Erythroblast (primary cell): ENCODE results near the gene ZNF90.
"Not testable (repeated sequence)": the region's sequence is repeated elsewhere in the genome, so short reads cannot be mapped to it uniquely, and the experiment has no call there.

Source experiments
- DNase-seq, 2 experiments: peaks; one replicate each; lab custom pipeline; 2025; lab: John Stamatoyannopoulos, UW
- GATA1 ChIP-seq: IDR thresholded peaks from 2 replicates; pipeline ENCODE4 v1.6.1; 2011; ENCODE audit warnings: low read depth, mild to moderate bottlenecking, control low read depth, low read length, moderate library complexity
- POLR2A ChIP-seq: IDR thresholded peaks from 2 replicates; pipeline ENCODE4 v1.6.1; 2011; ENCODE audit warnings: mild to moderate bottlenecking, low read length

ZNF90 gene

DNA sequence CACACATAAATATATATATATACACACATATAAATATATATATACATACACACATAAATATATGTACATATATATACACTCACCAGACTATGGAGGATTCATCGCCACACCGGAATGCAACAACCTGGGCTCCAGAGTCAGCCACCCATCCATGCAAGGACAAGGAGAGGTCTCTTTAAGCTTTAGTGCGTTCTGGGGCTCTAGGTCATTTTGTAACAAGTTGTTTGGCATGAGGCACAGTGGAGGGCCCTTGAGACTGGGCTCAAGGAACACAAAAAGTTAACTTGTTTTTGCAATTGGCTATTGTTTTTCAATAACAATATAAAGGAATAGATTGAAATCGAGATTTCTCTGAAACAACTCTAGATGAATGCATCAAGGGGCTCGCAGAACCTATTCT lies 4.9 kb upstream of the ZNF90 start:
- no peak for DNase-seq
- no peak for TF ChIP-seq POLR2A
- no peak for TF ChIP-seq GATA1

DNA sequence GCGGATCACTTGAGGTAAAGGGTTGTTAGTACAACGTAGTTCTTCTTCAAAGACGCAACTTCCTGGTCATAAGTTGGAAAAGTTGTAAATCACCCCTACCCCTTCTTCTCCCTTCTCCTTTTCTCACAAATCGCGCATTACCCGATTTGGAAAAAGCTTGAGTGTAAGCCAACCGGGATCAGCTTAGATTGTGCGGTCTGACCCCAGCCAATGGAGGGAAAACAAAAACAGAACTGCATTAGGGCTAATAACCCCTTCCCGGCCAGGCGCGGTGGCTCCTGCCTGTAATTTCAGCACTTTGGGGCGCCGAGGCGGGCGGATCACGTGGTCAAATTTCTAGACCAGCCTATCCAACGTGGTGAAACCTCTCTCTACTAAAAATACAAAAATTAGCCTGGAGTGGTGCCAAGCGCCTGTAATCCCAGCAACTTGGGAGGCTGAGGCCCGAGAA lies 806 bp downstream of the ZNF90 start:
- peak; percentile 30 to 35 for DNase-seq
- TF ChIP-seq GATA1, result no peak
- no peak for TF ChIP-seq POLR2A

DNA sequence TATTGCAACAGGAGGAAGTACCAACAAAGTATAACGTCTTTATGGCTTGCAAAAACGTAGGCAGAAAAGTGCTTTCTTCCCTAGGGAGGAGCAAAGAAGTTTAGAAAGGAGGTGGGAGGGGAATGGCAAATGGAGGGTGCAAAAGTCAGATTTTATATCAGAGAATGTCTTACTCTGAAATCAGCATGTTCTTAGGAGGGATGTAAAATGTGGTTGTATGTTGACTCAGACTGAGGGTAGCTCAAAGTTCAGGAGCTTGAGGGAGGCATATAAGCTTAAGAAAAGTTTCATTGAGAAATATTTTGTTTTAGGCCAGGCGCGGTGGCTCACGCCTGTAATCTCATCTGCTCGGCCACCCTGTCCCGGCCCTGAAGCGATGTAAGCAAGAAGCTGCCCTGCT lies 1.7 kb downstream of the ZNF90 start:
- no peak for DNase-seq
- TF ChIP-seq POLR2A (no peak), GATA1 (no peak)

DNA sequence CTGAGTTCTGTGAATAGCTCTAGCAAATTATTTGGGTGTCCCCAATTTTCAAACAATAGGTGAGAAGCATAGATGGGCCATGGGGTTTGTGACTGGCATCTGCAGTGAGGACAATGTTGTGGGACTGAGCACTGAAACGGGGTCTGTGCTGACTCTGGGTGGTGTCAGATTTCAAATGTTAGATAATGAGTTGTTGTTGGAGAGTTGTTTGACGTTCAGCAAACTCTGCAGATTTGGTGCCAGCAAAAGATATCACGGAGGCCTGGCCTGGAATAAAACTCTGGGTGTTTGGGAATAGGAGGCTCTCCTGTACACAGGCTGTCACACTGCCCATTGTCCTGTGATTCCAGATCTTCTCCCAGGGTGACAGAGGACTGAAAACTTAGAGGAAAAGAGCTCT lies 2.9 kb downstream of the ZNF90 start:
- no peak for DNase-seq
- no peak for TF ChIP-seq GATA1
- no peak for TF ChIP-seq POLR2A

DNA sequence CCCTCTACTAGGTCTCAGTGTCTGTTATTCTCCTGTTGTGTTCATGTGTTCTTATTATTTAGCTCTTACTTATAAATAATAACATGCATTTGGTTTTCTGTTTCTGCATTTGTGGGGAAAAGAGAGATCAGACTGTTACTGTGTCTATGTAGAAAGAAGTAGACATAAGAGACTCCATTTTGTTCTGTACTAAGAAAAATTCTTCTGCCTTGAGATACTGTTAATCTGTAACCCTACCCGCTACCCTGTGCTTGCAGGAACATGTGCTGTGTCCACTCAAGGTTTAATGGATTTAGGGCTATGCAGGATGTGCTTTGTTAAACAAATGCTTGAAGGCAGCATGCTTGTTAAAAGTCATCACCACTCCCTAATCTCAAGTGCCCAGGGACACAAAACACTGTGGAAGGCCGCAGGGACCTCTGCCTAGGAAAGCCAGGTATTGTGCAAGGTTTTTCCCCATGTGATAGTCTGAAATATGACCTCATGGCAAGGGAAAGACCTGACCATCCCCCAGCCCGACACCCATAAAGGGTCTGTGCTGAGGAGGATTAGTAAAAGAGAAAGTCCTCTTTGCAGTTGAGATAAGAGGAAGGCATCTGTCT lies 4.5 kb downstream of the ZNF90 start:
- DNase-seq, result not testable (repeated sequence)

DNA sequence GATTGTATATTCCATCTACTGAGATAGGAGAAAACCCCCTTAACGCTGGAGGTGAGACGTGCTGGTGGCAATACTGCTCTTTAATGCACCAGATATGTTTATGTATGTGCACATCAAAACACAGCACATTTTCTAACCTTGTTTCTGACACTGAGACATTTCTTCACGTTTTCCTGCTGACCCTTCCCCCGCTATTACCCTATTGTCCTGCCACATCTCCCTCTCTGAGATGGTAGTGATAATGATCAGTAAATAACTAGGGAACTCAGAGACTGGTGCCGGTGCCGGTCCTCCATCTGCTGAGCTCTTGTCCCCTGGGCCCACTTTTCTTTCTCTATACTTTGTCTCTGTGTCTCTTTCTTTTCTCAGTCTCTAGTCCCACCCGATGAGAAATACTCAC lies 5.1 kb downstream of the ZNF90 start:
- DNase-seq, result not testable (repeated sequence)

DNA sequence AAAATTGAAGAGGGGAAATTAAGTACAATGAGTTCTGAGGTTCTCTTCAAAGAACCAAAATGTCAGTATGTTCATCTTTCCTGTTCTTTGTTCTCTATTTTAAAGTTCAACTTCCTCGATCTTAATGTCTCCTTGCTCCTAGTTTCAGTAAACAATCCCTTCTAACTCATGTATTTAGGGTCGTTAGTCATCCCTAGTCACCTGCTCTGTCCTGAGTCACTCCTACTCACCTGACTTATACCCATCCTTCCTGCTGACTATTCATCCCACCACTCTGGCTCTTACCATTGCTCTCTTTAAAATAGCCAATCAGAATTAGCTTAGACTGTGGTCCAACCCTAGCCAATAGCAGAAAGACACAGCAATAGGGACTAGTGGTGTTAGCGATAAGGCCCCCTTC lies 24.3 kb downstream of the ZNF90 start:
- DNase-seq, result no peak
- TF ChIP-seq POLR2A (no peak), GATA1 (no peak)

DNA sequence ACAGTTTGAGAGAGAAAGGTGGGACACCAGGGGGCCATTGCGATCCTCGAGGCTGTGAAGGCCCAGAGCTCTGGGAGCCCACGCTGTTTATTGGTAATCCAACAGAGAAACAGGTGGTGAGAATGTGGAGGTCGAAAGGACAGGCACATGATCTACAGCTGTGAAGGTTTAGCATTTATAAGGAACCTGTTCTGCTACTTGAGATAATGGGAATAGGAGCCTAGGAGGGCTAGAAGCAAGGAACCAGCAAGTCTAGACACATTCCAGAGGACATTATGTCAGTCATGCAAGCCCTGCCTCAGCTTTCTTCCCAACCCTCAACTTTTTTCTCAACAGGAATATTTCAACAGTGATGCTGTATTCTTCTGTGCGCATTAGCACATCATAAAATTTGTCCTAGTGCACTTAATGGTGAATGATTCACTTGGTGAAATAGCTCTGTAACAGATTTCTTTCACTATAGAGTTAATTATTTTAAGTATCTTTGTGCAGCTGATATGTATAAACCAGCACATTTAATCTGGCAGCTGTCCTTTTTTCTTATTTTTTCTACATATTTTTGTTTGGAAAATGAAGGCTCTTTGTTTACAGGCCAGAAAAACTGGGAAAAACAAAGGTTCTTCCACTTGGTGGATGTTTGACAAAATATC lies 25.4 kb downstream of the ZNF90 start:
- TF ChIP-seq POLR2A, result no peak
- no peak for TF ChIP-seq GATA1
- no peak for DNase-seq

DNA sequence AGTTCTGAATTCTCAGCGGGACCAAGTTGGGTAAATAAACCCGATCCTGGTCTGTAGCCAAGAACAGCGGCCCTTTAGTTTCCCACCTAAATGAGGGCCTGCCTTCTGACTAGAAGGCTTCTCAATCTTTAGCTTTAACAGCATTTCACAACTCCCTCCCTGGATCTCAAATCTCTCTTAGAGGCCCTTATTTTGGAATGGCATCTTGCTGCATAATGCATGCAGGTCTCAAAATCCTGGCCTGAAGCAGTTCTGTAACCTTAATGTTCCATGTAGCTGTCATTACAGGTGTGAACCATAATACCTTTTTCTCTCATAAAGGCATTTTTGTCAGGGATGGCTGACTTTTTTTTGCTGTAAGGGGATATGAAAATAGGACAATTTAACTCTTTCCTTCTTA lies 29.5 kb downstream of the ZNF90 start:
- no peak for DNase-seq
- TF ChIP-seq POLR2A (no peak), GATA1 (no peak)

DNA sequence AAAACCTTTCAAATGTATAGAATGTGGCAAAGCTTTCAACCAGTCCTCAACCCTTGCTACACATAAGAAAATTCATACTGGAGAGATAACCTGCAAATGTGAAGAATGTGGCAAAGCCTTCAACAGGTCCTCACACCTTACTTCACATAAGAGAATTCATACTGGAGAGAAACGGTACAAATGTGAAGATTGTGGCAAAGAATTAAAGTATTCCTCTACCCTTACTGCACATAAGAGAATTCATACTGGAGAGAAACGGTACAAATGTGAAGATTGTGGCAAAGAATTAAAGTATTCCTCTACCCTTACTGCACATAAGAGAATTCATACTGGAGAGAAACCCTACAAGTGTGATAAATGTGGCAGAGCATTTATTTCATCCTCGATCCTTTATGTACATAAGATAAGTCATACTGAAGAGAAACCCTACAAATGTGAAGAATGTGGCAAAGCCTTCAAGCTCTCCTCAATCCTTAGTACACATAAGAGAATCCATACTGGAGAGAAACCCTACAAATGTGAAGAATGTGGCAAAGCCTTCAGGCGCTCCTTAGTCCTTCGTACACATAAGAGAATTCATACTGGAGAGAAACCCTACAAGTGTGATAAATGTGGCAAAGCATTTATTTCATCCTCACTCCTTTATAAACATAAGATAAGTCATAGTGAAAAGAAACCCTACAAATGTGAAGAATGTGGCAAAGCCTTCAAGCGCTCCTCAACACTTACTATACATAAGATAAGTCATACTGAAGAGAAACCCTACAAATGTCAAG lies 40.5 kb downstream of the ZNF90 start:
- DNase-seq, result not testable (repeated sequence)

DNA sequence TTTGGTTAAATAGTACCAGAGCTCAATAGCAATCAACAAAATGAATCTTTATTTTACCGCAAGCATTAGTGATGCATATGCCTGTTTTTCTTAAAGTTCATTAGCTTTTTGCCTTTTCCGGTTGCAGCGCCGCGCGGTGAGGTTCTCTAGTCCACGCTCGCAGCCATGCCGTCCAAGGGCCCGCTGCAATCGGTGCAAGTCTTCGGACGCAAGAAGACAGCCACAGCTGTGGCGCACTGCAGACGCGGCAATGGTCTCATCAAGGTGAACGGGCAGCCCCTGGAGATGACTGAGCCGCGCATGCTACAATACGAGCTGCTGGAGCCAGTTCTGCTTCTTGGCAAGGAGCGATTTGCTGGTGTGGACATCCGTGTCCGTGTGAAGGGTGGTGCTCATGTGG lies 47.1 kb downstream of the ZNF90 start:
- no peak for TF ChIP-seq GATA1
- no peak for TF ChIP-seq POLR2A
- DNase-seq, result no peak

DNA sequence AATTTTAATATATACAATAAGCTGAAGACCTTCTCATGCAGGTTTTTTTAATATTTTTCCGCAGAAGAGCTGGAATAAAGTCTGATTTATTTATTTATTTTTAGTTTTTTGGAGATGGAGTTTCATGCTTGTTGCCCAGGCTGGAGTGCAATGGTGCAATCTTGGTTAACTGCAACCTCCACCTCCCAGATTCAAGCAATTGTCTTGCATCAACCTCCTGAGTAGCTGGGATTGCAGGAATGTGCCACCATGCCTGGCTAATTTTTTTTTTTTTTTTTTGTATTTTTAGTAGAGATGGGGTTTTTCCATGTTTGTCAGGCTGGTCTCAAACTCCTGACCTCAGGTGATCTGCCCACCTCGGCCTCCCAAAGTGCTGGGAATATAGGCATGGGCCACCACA lies 55.1 kb downstream of the ZNF90 start:
- not testable (repeated sequence) for DNase-seq

DNA sequence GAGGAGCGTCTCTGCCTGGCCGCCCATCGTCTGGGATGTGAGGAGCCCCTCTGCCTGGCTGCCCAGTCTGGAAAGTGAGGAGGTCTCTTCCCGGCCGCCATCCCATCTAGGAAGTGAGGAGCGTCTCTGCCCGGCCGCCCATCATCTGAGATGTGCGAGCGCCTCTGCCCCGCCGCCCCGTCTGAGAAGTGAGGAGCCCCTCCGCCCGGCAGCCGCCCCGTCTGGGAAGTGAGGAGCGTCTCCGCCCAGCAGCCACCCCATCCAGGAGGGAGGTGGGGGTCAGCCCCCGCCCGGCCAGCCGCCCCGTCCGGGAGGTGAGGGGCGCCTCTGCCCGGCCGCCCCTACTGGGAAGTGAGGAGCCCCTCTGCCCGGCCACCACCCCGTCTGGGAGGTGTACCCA lies 59.9 kb downstream of the ZNF90 start:
- DNase-seq, result not testable (repeated sequence)

DNA sequence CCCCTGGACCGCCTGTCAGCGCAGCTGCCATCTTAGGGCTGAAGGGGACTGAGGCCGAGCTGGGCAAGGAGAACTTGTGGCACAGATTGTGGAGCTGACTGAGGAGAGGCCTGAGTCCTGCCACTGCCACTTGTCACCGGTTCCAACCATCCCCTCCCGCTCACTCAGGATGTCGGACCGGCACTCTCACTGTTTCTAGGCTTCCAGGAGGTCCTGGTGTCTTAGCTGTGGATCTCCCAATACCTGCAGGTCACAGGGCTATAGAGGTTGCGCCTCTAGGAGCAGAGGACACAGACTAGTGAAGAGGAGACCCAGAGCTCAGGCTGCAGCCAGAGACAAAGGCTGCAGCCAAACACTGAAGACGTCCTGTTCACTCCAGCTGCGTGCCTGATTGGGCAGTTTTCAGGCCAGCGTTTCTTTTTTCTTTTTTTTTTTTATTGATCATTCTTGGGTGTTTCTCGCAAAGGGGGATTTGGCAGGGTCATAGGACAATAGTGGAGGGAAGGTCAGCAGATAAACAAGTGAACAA lies 73.9 kb downstream of the ZNF90 start:
- TF ChIP-seq GATA1 (no peak), POLR2A (no peak)
- no peak for DNase-seq

DNA sequence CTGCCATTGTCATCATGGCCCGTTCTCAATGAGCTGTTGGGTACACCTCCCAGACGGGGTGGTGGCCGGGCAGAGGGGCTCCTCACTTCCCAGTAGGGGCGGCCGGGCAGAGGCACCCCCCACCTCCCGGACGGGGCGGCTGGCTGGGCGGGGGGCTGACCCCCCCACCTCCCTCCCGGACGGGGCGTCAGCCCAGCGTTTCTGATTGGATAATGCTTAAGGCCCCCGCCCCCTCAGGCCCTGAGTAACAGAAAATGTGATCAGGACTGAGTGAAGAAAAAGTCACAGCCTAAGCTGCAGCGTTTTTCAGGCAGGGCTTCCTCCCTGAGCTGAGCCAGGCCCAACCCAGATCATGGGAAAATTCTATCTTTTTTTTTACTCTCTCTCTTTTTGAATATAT lies 74.7 kb downstream of the ZNF90 start:
- DNase-seq, result not testable (repeated sequence)

DNA sequence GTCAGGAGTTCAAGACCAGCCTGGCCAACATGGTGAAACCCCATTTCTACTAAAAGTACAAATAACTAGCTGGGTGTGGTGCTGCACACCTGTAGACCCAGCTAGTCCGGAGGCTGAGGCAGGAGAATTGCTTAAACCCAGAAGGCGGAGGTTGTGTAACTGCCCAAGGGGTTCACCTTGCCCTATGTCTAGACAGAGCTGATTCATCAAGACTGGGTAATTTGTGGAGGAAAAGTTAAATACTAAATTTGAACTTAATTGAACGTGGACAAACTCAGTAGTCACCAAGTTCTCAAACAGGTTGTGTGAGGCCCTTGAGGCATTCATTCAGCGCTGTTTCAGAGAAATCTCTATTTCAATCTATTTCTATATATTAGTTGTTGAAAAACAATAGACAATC lies 75.5 kb downstream of the ZNF90 start:
- no peak for DNase-seq
- TF ChIP-seq GATA1 (no peak), POLR2A (no peak)
